H9 (cell line): Measurements from ENCODE around the gene COL4A2. TPM values are rescaled to one million over a fixed set of nuclear protein-coding genes. Genes with fewer than 3 reads are reported as not detected.
A peak's percentile ranks its signal among the peaks of the same experiment; 100 is the strongest.

Experiments
- DNase-seq: peaks from one replicate; pipeline ENCODE4 v3.0.0-alpha.2; 2017
- H2AFZ ChIP-seq: one replicate; pipeline ENCODE4 v1.6.1; 2013; ENCODE audit warnings: mild to moderate bottlenecking, low read length, control low read depth, moderate library complexity
- H2AK5ac ChIP-seq: 2 replicates; pipeline ENCODE4 v1.6.1; 2013; ENCODE audit warnings: low read length, control low read depth, mixed read lengths; ENCODE audit not compliant: insufficient read length
- H2BK120ac ChIP-seq: one replicate; pipeline ENCODE4 v1.6.1; 2013; ENCODE audit warnings: low read depth, mild to moderate bottlenecking, low read length, control low read depth, inconsistent platforms; ENCODE audit not compliant: poor library complexity, severe bottlenecking
- H2BK12ac ChIP-seq: 2 replicates; pipeline ENCODE4 v1.6.1; 2013; ENCODE audit warnings: low read length, control low read depth, mixed read lengths, low read depth; ENCODE audit not compliant: insufficient read length
- H2BK15ac ChIP-seq: 2 replicates; pipeline ENCODE4 v1.6.1; 2013; ENCODE audit warnings: low read depth, low read length, control low read depth
- H2BK20ac ChIP-seq: one replicate; pipeline ENCODE4 v1.6.1; 2013; ENCODE audit warnings: low read depth, mild to moderate bottlenecking, low read length, control low read depth, inconsistent platforms; ENCODE audit not compliant: poor library complexity, severe bottlenecking
- H2BK5ac ChIP-seq: 2 replicates; pipeline ENCODE4 v1.6.1; 2013; ENCODE audit warnings: low read length, control low read depth, mixed read lengths; ENCODE audit not compliant: insufficient read length
- H3K14ac ChIP-seq: 2 replicates; pipeline ENCODE4 v1.6.1; 2013; ENCODE audit warnings: low read length, control low read depth; ENCODE audit not compliant: insufficient read depth
- H3K18ac ChIP-seq: 2 replicates; pipeline ENCODE4 v1.6.1; 2013; ENCODE audit warnings: low read depth, mild to moderate bottlenecking, mixed read lengths, low read length, control low read depth; ENCODE audit not compliant: insufficient read length
- H3K23ac ChIP-seq: 2 replicates; pipeline ENCODE4 v1.6.1; 2013; ENCODE audit warnings: low read length, control low read depth, mixed read lengths, low read depth; ENCODE audit not compliant: insufficient read length
- H3K23me2 ChIP-seq: 2 replicates; pipeline ENCODE4 v1.6.1; 2013; ENCODE audit warnings: low read depth, mild to moderate bottlenecking, mixed read lengths, low read length, control low read depth; ENCODE audit not compliant: insufficient read length, poor library complexity, severe bottlenecking
- H3K27ac ChIP-seq: 2 replicates; pipeline ENCODE4 v1.5.1; 2013; ENCODE audit warnings: low read length, control low read depth, mixed read lengths, low read depth; ENCODE audit not compliant: insufficient read length
- H3K27me3 ChIP-seq: 2 replicates; pipeline ENCODE4 v1.6.1; 2013; ENCODE audit warnings: low read length, control low read depth, inconsistent platforms; ENCODE audit not compliant: insufficient read depth
- H3K4ac ChIP-seq: 2 replicates; pipeline ENCODE4 v1.6.1; 2013; ENCODE audit warnings: low read depth, mild to moderate bottlenecking, control low read depth, inconsistent platforms, low read length, moderate library complexity
- H3K4me1 ChIP-seq: 2 replicates; pipeline ENCODE4 v1.6.1; 2013; ENCODE audit warnings: low read length, control low read depth, inconsistent platforms; ENCODE audit not compliant: insufficient read depth
- H3K4me2 ChIP-seq: 2 replicates; pipeline ENCODE4 v1.6.1; 2013; ENCODE audit warnings: low read length, control low read depth, mixed read lengths; ENCODE audit not compliant: insufficient read length, insufficient read depth
- H3K56ac ChIP-seq: 2 replicates; pipeline ENCODE4 v1.6.1; 2013; ENCODE audit warnings: low read depth, mild to moderate bottlenecking, mixed read lengths, low read length, control low read depth; ENCODE audit not compliant: insufficient read length
- H3K79me1 ChIP-seq: 2 replicates; pipeline ENCODE4 v1.6.1; 2013; ENCODE audit warnings: low read depth, mild to moderate bottlenecking, moderate library complexity, low read length, control low read depth, inconsistent platforms; ENCODE audit not compliant: insufficient read depth, poor library complexity, severe bottlenecking
- H3K79me2 ChIP-seq: 2 replicates; pipeline ENCODE4 v1.6.1; 2013; ENCODE audit warnings: low read length, control low read depth, inconsistent platforms; ENCODE audit not compliant: insufficient read depth
- H3K9ac ChIP-seq: 2 replicates; pipeline ENCODE4 v1.6.1; 2013; ENCODE audit warnings: low read length, control low read depth, mixed read lengths; ENCODE audit not compliant: insufficient read length; ENCODE audit errors: extremely low read depth
- H3K9me3 ChIP-seq: one replicate; pipeline ENCODE4 v1.6.1; 2013; ENCODE audit warnings: low read depth, low read length, inconsistent platforms; ENCODE audit not compliant: control insufficient read depth
- H3T11ph ChIP-seq: one replicate; pipeline ENCODE4 v1.6.1; 2013; ENCODE audit warnings: mild to moderate bottlenecking, low read length, control low read depth, inconsistent platforms
- H4K20me1 ChIP-seq: one replicate; pipeline ENCODE4 v1.6.1; 2013; ENCODE audit not compliant: control insufficient read depth, insufficient read length, insufficient read depth
- H4K5ac ChIP-seq: 2 replicates; pipeline ENCODE4 v1.6.1; 2013; ENCODE audit warnings: low read depth, mild to moderate bottlenecking, mixed read lengths, low read length, control low read depth; ENCODE audit not compliant: insufficient read length
- H4K8ac ChIP-seq: replicated peaks from 2 replicates; pipeline ENCODE4 v1.6.1; 2013; ENCODE audit warnings: low read length, control low read depth, mixed read lengths, low read depth; ENCODE audit not compliant: insufficient read length
- H4K91ac ChIP-seq: 2 replicates; pipeline ENCODE4 v1.6.1; 2013; ENCODE audit warnings: low read depth, mild to moderate bottlenecking, moderate library complexity, mixed read lengths, low read length, control low read depth; ENCODE audit not compliant: insufficient read length
- H3K27ac Mint-ChIP-seq, 3 experiments: 2 replicates in 2 of 3; 3 replicates in 1 of 3; pipeline ENCODE4 v1.8.0; 2020 to 2021; ENCODE audit warnings: mixed read lengths in 3 of 3, mild to moderate bottlenecking in 1 of 3, moderate library complexity in 1 of 3
- H3K27me3 Mint-ChIP-seq: 2 replicates; pipeline ENCODE4 v1.8.0; 2021; ENCODE audit warnings: low read depth, mild to moderate bottlenecking, moderate library complexity, mixed read lengths
- H3K36me3 Mint-ChIP-seq, 3 experiments: 2 replicates in 2 of 3; 3 replicates in 1 of 3; pipeline ENCODE4 v1.8.0; 2020 to 2021; ENCODE audit warnings: low read depth in 3 of 3, mixed read lengths in 3 of 3; ENCODE audit not compliant: insufficient read depth in 1 of 3
- H3K4me1 Mint-ChIP-seq, 2 experiments: 2 replicates each; pipeline ENCODE4 v1.8.0; 2020; ENCODE audit warnings: mixed read lengths in 2 of 2
- H3K4me3 Mint-ChIP-seq, 2 experiments: 2 replicates in 1 of 2; 3 replicates in 1 of 2; pipeline ENCODE4 v1.8.0; 2020 to 2021; ENCODE audit warnings: mild to moderate bottlenecking in 2 of 2, mixed read lengths in 2 of 2, moderate library complexity in 1 of 2
- H3K9me3 Mint-ChIP-seq, 2 experiments: 2 replicates in 1 of 2; 3 replicates in 1 of 2; pipeline ENCODE4 v1.8.0; 2020; ENCODE audit warnings: mild to moderate bottlenecking in 2 of 2, mixed read lengths in 2 of 2, moderate library complexity in 1 of 2
- WGBS: extraction: QIAGEN DNeasy Blood & Tissue Kit; methylation state at CpG from one replicate; pipeline ENCODE4 v1.1.7; 2013; ENCODE audit warnings: missing lambda C conversion rate, low lambda C conversion rate, mixed read lengths; ENCODE audit not compliant: insufficient read length; ENCODE audit errors: extremely low coverage; 5-methylcytosine and 5-hydroxymethylcytosine counted together
- total RNA-seq: library from RNA; stranded (reverse); gene quantifications from 2 replicates; pipeline ENCODE4 v1.2.1, GENCODE V29; 2021
- TF ChIP-seq, protein P1 (sequence below): fragments of 200-600 bp; sonication (generic); conservative IDR thresholded peaks from 3 replicates; pipeline ENCODE4 v1.8.0; 2021; ENCODE audit warnings: antibody characterized with exemption, mild to moderate bottlenecking

The COL4A2 gene
- total RNA-seq, 1 experiment from 2014 or later = 76.5 TPM

GRCh38 chr13:110322126-110322827, 15.2 kb downstream of the COL4A2 start:
- Mint-ChIP-seq H3K9me3 (peaks cover 0 to 4% of the 10 kb centered on the region in 2 experiments; a peak in 2 of 5 replicates), H3K27ac (peak overlapping the region in 1 of 3 experiments; percentile 59; a peak in 2 of 7 replicates), H3K4me3 (no peak overlapping the region), H3K27me3 (no peaks in the 10 kb centered on the region), H3K36me3 (peaks cover 8 to 15% (median 13%) of the 10 kb centered on the region in 3 experiments), H3K4me1 (peaks cover 41% of the 10 kb centered on the region in 2 experiments)
- H2BK12ac ChIP-seq = no peak overlapping the region
- H3K23ac ChIP-seq = no peak overlapping the region
- no peaks in the 10 kb centered on the region; the same call in 1 of the 2 replicates for H3K79me2 ChIP-seq
- DNase-seq = peak; percentile 15
- H2BK120ac ChIP-seq = no peak overlapping the region
- H3K4ac ChIP-seq = no peak overlapping the region
- H4K8ac ChIP-seq = no peak overlapping the region
- no peak overlapping the region for H3K9ac ChIP-seq
- H3K23me2 ChIP-seq = no peaks in the 10 kb centered on the region
- no peak overlapping the region for H2BK5ac ChIP-seq
- no CpG with 5 or more reads among the region's 16 CpGs for WGBS
- H3K79me1 ChIP-seq = no peaks in the 10 kb centered on the region
- H3T11ph ChIP-seq = no peak overlapping the region
- H2BK15ac ChIP-seq = no peak overlapping the region
- no peaks in the 10 kb centered on the region for H3K9me3 ChIP-seq
- H4K20me1 ChIP-seq = no peaks in the 10 kb centered on the region
- H3K27ac ChIP-seq = no peak overlapping the region
- H2AK5ac ChIP-seq = no peak overlapping the region
- no peak overlapping the region for H3K18ac ChIP-seq
- H2AFZ ChIP-seq = no peak overlapping the region
- TF ChIP-seq, protein P1, sequence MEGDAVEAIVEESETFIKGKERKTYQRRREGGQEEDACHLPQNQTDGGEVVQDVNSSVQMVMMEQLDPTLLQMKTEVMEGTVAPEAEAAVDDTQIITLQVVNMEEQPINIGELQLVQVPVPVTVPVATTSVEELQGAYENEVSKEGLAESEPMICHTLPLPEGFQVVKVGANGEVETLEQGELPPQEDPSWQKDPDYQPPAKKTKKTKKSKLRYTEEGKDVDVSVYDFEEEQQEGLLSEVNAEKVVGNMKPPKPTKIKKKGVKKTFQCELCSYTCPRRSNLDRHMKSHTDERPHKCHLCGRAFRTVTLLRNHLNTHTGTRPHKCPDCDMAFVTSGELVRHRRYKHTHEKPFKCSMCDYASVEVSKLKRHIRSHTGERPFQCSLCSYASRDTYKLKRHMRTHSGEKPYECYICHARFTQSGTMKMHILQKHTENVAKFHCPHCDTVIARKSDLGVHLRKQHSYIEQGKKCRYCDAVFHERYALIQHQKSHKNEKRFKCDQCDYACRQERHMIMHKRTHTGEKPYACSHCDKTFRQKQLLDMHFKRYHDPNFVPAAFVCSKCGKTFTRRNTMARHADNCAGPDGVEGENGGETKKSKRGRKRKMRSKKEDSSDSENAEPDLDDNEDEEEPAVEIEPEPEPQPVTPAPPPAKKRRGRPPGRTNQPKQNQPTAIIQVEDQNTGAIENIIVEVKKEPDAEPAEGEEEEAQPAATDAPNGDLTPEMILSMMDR = no peak
- no peak overlapping the region for H2BK20ac ChIP-seq
- peaks cover 3% of the 10 kb centered on the region; the same call in 1 of the 2 replicates for H3K4me1 ChIP-seq
- H3K56ac ChIP-seq = no peak overlapping the region
- H3K14ac ChIP-seq = no peak overlapping the region
- no peak overlapping the region for H4K91ac ChIP-seq
- no peak overlapping the region for H3K4me2 ChIP-seq
- no peak overlapping the region for H4K5ac ChIP-seq
- H3K27me3 ChIP-seq = no peaks in the 10 kb centered on the region
